Gastrocnemius medialis (tissue), 4 donors: ENCODE measurements around the gene DNM3. TPM values are rescaled to one million over a fixed set of nuclear protein-coding genes. Genes with fewer than 3 reads are reported as not detected.

Experiments
- ATAC-seq, 2 donors: fragments of 150-250 bp; one replicate each; pipeline ENCODE4 v1.9.1; 2016
- DNase-seq, 2 donors: peaks; one replicate each; pipeline ENCODE4 v3.0.0-alpha.2; 2019
- H3K27ac ChIP-seq, 4 donors: fragments of 200-600 bp; sonication (generic); 1 replicate in 1 of 4; 2 replicates in 3 of 4; pipeline ENCODE4 v1.5.1; 2016 to 2018; ENCODE audit warnings: mild to moderate bottlenecking in 2 of 4, moderate library complexity in 1 of 4
- H3K27me3 ChIP-seq, 3 donors: fragments of 200-600 bp; sonication (generic) in 2 of 3; 1 replicate in 1 of 3; 2 replicates in 2 of 3; pipeline versions ENCODE4 v1.5.1 to v1.6.0; 2016 to 2019; ENCODE audit warnings: mild to moderate bottlenecking in 1 of 3, moderate library complexity in 1 of 3
- H3K36me3 ChIP-seq, 2 donors: fragments of 200-600 bp; sonication (generic) in 1 of 2; one replicate each; pipeline ENCODE4 v1.5.1; 2017 to 2018
- H3K4me1 ChIP-seq, 2 donors: fragments of 200-600 bp; sonication (generic) in 1 of 2; one replicate each; pipeline ENCODE4 v1.5.1; 2016 to 2017; ENCODE audit warnings: mild to moderate bottlenecking in 2 of 2
- H3K4me3 ChIP-seq, 4 donors: fragments of 200-600 bp; sonication (generic) in 3 of 4; 1 replicate in 1 of 4; 2 replicates in 3 of 4; pipeline ENCODE4 v1.5.1; 2016 to 2019; ENCODE audit warnings: mild to moderate bottlenecking in 2 of 4
- H3K9me3 ChIP-seq, 3 donors: fragments of 200-600 bp; sonication (generic) in 2 of 3; 1 replicate in 1 of 3; 2 replicates in 2 of 3; pipeline ENCODE4 v1.5.1; 2016 to 2019
- CTCF ChIP-seq, 5 experiments: fragments of 450-650 bp in 3 of 5; fragments of 200-600 bp in 2 of 5; sonication (generic) in 2 of 5; IDR thresholded peaks in 4 of 5; conservative IDR thresholded peaks in 1 of 5; 1 replicate in 4 of 5; 2 replicates in 1 of 5; pipeline ENCODE4 v1.5.1; 2016 to 2019; ENCODE audit warnings: antibody characterized with exemption in 5 of 5, mild to moderate bottlenecking in 3 of 5, moderate library complexity in 3 of 5
- POLR2A ChIP-seq, 2 donors: fragments of 450-650 bp; IDR thresholded peaks; one replicate each; pipeline ENCODE4 v1.6.1; 2017; ENCODE audit warnings: antibody characterized with exemption in 2 of 2, mild to moderate bottlenecking in 2 of 2, moderate library complexity in 2 of 2
- in situ Hi-C, 4 donors: fragments of 200-750 bp; cut with MboI; loops; one replicate each; pipeline versions ENCODE4 v1.15.0 to v1.8.0; 2017; ENCODE audit warnings: low sequenced_read_pairs in 4 of 4
- intact Hi-C: fragments of 100-400 bp; cut with DNase I; formaldehyde crosslinking; loops from one replicate; pipeline ENCODE4 v1.15.1; 2023; ENCODE audit warnings: low total_unique reads
- total RNA-seq, 4 donors: library from RNA; depleted of rRNA; stranded (reverse); fragments of >200 nt; gene quantifications; one replicate each; pipeline versions ENCODE4 v1.1.0 to v1.2.3, GENCODE V29; 2016

DNM3 gene
- total RNA-seq, 4 donors from 2014 or later: 0.35 to 1.6 (median 1.1) TPM

GRCh38 chr1:171800342-171800741, 41.0 kb upstream of the DNM3 start:
- in situ Hi-C loops (loop anchor here in 2 of 4 donors (5.0 to 25.0 kb wide), 2 partner anchors 187 to 637 kb away; partner anchors contain the start of gene PIGC (in 1 of the 2)), intact Hi-C loops (no loop called here)
- Histone ChIP-seq H3K36me3 (peaks cover 0 to 18% of the 10 kb centered on the region in 2 donors), H3K4me3 (no peak overlapping the region), H3K27ac (no peak overlapping the region), H3K9me3 (no peaks in the 10 kb centered on the region), H3K4me1 (peaks cover 0 to 3% of the 10 kb centered on the region in 2 donors), H3K27me3 (no peaks in the 10 kb centered on the region)
- DNase-seq (no peak), ATAC-seq (no peak)
- TF ChIP-seq CTCF (IDR thresholded peaks at IDR 0.05 in 4 of 5, conservative IDR thresholded peaks at IDR 0.05 in 1 of 5) (no peak), POLR2A (IDR thresholded peaks at IDR 0.05) (no peak)

- Histone ChIP-seq H3K36me3 (peaks cover 0 to 13% of the 10 kb centered on the region in 2 donors), H3K27ac (no peak overlapping the region), H3K9me3 (no peaks in the 10 kb centered on the region), H3K4me3 (no peak overlapping the region), H3K27me3 (no peaks in the 10 kb centered on the region), H3K4me1 (peaks cover 0 to 3% of the 10 kb centered on the region in 2 donors)
- DNase-seq (no peak), ATAC-seq (no peak)
- in situ Hi-C loops: loop anchor here in 2 of 4 donors (5.0 to 25.0 kb wide), 2 partner anchors 186 to 636 kb away; partner anchors contain the start of gene PIGC (in 1 of the 2)
- intact Hi-C loops: loop anchor here (1.0 kb wide), 1 partner anchor 184 kb away; no protein-coding TSS in a partner anchor
- TF ChIP-seq POLR2A (IDR thresholded peaks at IDR 0.05) (no peak), CTCF (IDR thresholded peaks at IDR 0.05 in 4 of 5, conservative IDR thresholded peaks at IDR 0.05 in 1 of 5) (no peak)
Measured at GRCh38 chr1:171800851-171801250, 40.4 kb upstream of the DNM3 start.

GRCh38 chr1:171801487-171801891, 39.8 kb upstream of the DNM3 start:
- in situ Hi-C loops: loop anchor here in 2 of 4 donors (5.0 to 25.0 kb wide), 2 partner anchors 186 to 636 kb away; partner anchors contain the start of gene PIGC (in 1 of the 2)
- Histone ChIP-seq H3K27ac (no peak overlapping the region), H3K4me1 (peaks cover 0 to 3% of the 10 kb centered on the region in 2 donors), H3K36me3 (peaks cover 0 to 6% of the 10 kb centered on the region in 2 donors), H3K27me3 (no peaks in the 10 kb centered on the region), H3K4me3 (no peak overlapping the region), H3K9me3 (no peaks in the 10 kb centered on the region)
- DNase-seq (no peak), ATAC-seq (peak in 1 of 2 donors; percentile 59)
- intact Hi-C loops: loop anchor here (1.0 kb wide), 1 partner anchor 184 kb away; no protein-coding TSS in a partner anchor
- no peak for TF ChIP-seq POLR2A (IDR thresholded peaks at IDR 0.05)
- peak; percentile 67 to 76 (median 72) for TF ChIP-seq CTCF (IDR thresholded peaks at IDR 0.05 in 4 of 5, conservative IDR thresholded peaks at IDR 0.05 in 1 of 5)

DNA sequence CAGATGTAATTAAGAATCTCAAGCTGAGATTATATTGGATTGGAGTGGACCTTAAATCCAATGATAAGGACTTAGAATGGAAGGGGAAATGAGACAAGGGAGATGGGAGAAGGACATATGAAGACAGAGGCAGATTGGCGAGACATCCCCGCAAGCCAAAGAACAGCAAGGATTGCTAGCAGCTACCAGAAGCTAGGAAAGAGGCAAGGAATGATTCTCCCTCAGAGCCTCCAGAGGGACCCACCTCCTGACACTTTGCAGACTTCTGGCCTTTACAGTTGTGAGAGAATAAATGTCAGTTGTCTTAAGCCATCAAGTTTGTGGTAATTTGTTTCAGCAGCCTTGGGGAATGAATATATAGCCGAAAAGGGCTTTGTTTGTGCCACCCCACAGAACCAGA, 39.1 kb upstream of the DNM3 start:
- H3K27me3 ChIP-seq: no peaks in the 10 kb centered on the region
- intact Hi-C loops (no loop called here), in situ Hi-C loops (loop anchor here in 2 of 4 donors (5.0 to 25.0 kb wide), 2 partner anchors 185 to 635 kb away; partner anchors contain the start of gene PIGC (in 1 of the 2))
- DNase-seq (no peak), ATAC-seq (no peak)
- H3K27ac ChIP-seq: no peak overlapping the region
- peaks cover 0 to 3% of the 10 kb centered on the region in 2 donors for H3K4me1 ChIP-seq
- no peaks in the 10 kb centered on the region for H3K9me3 ChIP-seq
- TF ChIP-seq CTCF (IDR thresholded peaks at IDR 0.05 in 4 of 5, conservative IDR thresholded peaks at IDR 0.05 in 1 of 5) (no peak), POLR2A (IDR thresholded peaks at IDR 0.05) (no peak)
- H3K4me3 ChIP-seq: no peak overlapping the region
- H3K36me3 ChIP-seq: no peaks in the 10 kb centered on the region
